Measurements from ENCODE around the gene CST3. TPM values are rescaled to one million over a fixed set of nuclear protein-coding genes. Genes with fewer than 3 reads are reported as not detected.

The CST3 gene
- polyA plus RNA-seq, 1 experiment: 458 TPM

GRCh38 chr20:23609486-23610109, 28.2 kb downstream of the CST3 start:
- ChIA-PET CTCF (interaction anchor here (9.2 kb wide), 1 partner anchor 166 kb away, joined by 112 read pairs; no protein-coding TSS in a partner anchor), POLR2A (no interaction called here)
- Histone ChIP-seq H3K4me3 (ENCODE audit: low read depth, low read length) (no peak overlapping the region), H3K36me3 (ENCODE audit: control insufficient read depth, insufficient read depth, low read length) (no peaks in the 10 kb centered on the region), H3K27me3 (ENCODE audit: control insufficient read depth, insufficient read depth, low read length) (peaks cover 4% of the 10 kb centered on the region; the same call in 1 of the 2 replicates)
- no peak for DNase-seq (ENCODE audit: low read depth)
- TF ChIP-seq, protein P1, sequence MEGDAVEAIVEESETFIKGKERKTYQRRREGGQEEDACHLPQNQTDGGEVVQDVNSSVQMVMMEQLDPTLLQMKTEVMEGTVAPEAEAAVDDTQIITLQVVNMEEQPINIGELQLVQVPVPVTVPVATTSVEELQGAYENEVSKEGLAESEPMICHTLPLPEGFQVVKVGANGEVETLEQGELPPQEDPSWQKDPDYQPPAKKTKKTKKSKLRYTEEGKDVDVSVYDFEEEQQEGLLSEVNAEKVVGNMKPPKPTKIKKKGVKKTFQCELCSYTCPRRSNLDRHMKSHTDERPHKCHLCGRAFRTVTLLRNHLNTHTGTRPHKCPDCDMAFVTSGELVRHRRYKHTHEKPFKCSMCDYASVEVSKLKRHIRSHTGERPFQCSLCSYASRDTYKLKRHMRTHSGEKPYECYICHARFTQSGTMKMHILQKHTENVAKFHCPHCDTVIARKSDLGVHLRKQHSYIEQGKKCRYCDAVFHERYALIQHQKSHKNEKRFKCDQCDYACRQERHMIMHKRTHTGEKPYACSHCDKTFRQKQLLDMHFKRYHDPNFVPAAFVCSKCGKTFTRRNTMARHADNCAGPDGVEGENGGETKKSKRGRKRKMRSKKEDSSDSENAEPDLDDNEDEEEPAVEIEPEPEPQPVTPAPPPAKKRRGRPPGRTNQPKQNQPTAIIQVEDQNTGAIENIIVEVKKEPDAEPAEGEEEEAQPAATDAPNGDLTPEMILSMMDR (IDR thresholded peaks at IDR 0.05; ENCODE audit: insufficient read depth, low read depth, low read length): no peak

- DNase-seq (ENCODE audit: low read depth): no peak
- Histone ChIP-seq H3K4me3 (ENCODE audit: low read depth, low read length) (no peak overlapping the region), H3K27me3 (ENCODE audit: control insufficient read depth, insufficient read depth, low read length) (peaks cover 4% of the 10 kb centered on the region; the same call in 1 of the 2 replicates), H3K36me3 (ENCODE audit: control insufficient read depth, insufficient read depth, low read length) (no peaks in the 10 kb centered on the region)
- TF ChIP-seq, protein P1 (IDR thresholded peaks at IDR 0.05; ENCODE audit: insufficient read depth, low read depth, low read length): no peak
- ChIA-PET CTCF (interaction anchor here (0.9 to 9.2 kb wide), 5 partner anchors 9 to 258 kb away, joined by 3 to 112 read pairs (median 4); partner anchors contain the start of gene NXT1), POLR2A (no interaction called here)
These were observed 29.4 kb downstream of the CST3 start for GRCh38 chr20:23608251-23608846.

GRCh38 chr20:23607497-23608245, 30.1 kb downstream of the CST3 start:
- DNase-seq (ENCODE audit: low read depth): no peak

DNA sequence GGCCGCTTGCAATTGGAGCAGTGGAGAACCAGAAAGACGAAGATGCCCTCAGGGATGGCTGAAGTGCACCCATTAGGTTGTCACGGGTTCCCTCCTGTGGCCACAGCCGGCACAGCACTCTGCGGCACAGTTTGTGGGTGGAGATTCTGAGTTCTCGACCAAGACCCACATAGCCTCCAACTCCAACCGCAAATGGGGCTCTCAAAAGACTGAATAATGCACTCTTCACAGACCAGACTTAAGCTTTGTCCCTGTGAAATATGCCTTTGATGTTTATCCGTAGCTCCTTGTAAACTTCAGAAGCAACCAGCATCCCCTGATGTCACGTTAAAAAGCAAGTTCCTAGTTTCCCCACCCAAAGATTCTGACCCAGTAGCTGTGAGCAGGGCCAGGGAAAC, 31.1 kb downstream of the CST3 start:
- DNase-seq (ENCODE audit: low read depth): no peak
- CTCF ChIA-PET: interaction anchor here (0.8 to 9.2 kb wide), 10 partner anchors 10 to 170 kb away, joined by 3 to 112 read pairs (median 3); partner anchors contain the start of gene CSTL1
- Histone ChIP-seq H3K4me3 (ENCODE audit: low read depth, low read length) (no peak overlapping the region), H3K27me3 (ENCODE audit: control insufficient read depth, insufficient read depth, low read length) (peaks cover 5% of the 10 kb centered on the region; the same call in 1 of the 2 replicates), H3K36me3 (ENCODE audit: control insufficient read depth, insufficient read depth, low read length) (no peaks in the 10 kb centered on the region)
- POLR2A ChIA-PET: no interaction called here
- TF ChIP-seq, protein P1 (IDR thresholded peaks at IDR 0.05; ENCODE audit: insufficient read depth, low read depth, low read length): peak; percentile 97

More at GRCh38 chr20:23607497-23608245, 30.1 kb downstream of the CST3 start:
- H3K36me3 ChIP-seq (ENCODE audit: control insufficient read depth, insufficient read depth, low read length): no peaks in the 10 kb centered on the region
- POLR2A ChIA-PET: no interaction called here
- H3K27me3 ChIP-seq (ENCODE audit: control insufficient read depth, insufficient read depth, low read length): peaks cover 4% of the 10 kb centered on the region; the same call in 1 of the 2 replicates
- TF ChIP-seq, protein P1 (IDR thresholded peaks at IDR 0.05; ENCODE audit: insufficient read depth, low read depth, low read length): no peak
- CTCF ChIA-PET: interaction anchor here (0.8 to 9.2 kb wide), 10 partner anchors 8 to 258 kb away, joined by 3 to 112 read pairs (median 3); partner anchors contain the start of genes CSTL1 and NXT1
- no peak overlapping the region for H3K4me3 ChIP-seq (ENCODE audit: low read depth, low read length)
